Neuronal stem cell (in vitro differentiated cells): ENCODE data around the gene RALGPS1.

Experiments used
- DNase-seq: peaks from one replicate; pipeline ENCODE4 v3.0.0-alpha.2; 2013; ENCODE audit warnings: low spot score
- H2AFZ ChIP-seq: one replicate; pipeline ENCODE4 v1.6.1; 2013; ENCODE audit warnings: mild to moderate bottlenecking, low read length, inconsistent platforms
- H2AK5ac ChIP-seq: 2 replicates; pipeline ENCODE4 v1.6.1; 2013; ENCODE audit warnings: low read depth, mild to moderate bottlenecking, inconsistent platforms, low read length, moderate library complexity, mixed read lengths
- H2BK120ac ChIP-seq: 2 replicates; pipeline ENCODE4 v1.6.1; 2013; ENCODE audit warnings: low read depth, mild to moderate bottlenecking, inconsistent platforms, low read length, moderate library complexity, mixed read lengths
- H2BK12ac ChIP-seq: one replicate; pipeline ENCODE4 v1.6.1; 2013; ENCODE audit warnings: low read length, inconsistent platforms
- H2BK15ac ChIP-seq: 2 replicates; pipeline ENCODE4 v1.6.1; 2013; ENCODE audit warnings: mild to moderate bottlenecking, low read length, inconsistent platforms, mixed read lengths
- H2BK5ac ChIP-seq: one replicate; pipeline ENCODE4 v1.6.1; 2013; ENCODE audit warnings: inconsistent platforms, mild to moderate bottlenecking, low read length, moderate library complexity
- H3K14ac ChIP-seq: one replicate; pipeline ENCODE4 v1.6.1; 2013; ENCODE audit warnings: low read length, inconsistent platforms
- H3K18ac ChIP-seq: 2 replicates; pipeline ENCODE4 v1.6.1; 2013; ENCODE audit warnings: low read length, inconsistent platforms
- H3K23ac ChIP-seq: 2 replicates; pipeline ENCODE4 v1.6.1; 2013; ENCODE audit warnings: low read depth, mild to moderate bottlenecking, mixed read lengths, low read length, inconsistent platforms; ENCODE audit not compliant: poor library complexity
- H3K27ac ChIP-seq: replicated peaks from 3 replicates; pipeline ENCODE4 v1.5.1; 2013; ENCODE audit warnings: low read length, inconsistent platforms
- H3K27me3 ChIP-seq, 3 experiments: 2 replicates each; pipeline ENCODE4 v1.6.1; 2013; ENCODE audit warnings: low read length in 3 of 3, mild to moderate bottlenecking in 2 of 3, inconsistent platforms in 1 of 3, low read depth in 1 of 3, mixed read lengths in 1 of 3, moderate library complexity in 1 of 3; ENCODE audit not compliant: control insufficient read depth in 3 of 3, insufficient read depth in 3 of 3
- H3K36me3 ChIP-seq, 2 donors: replicated peaks in 1 of 2; 2 replicates each; pipeline ENCODE4 v1.6.1; 2013; ENCODE audit warnings: low read length in 2 of 2; ENCODE audit not compliant: control insufficient read depth in 2 of 2, insufficient read depth in 2 of 2
- H3K4ac ChIP-seq: 2 replicates; pipeline ENCODE4 v1.6.1; 2013; ENCODE audit warnings: inconsistent platforms, mild to moderate bottlenecking, low read length, moderate library complexity
- H3K4me1 ChIP-seq, 2 donors: 1 replicate in 1 of 2; 2 replicates in 1 of 2; pipeline ENCODE4 v1.6.1; 2013; ENCODE audit warnings: low read length in 2 of 2, low read depth in 1 of 2; ENCODE audit not compliant: control insufficient read depth in 2 of 2, insufficient read depth in 1 of 2
- H3K4me2 ChIP-seq: one replicate; pipeline ENCODE4 v1.6.1; 2013; ENCODE audit warnings: mild to moderate bottlenecking, low read length, inconsistent platforms; ENCODE audit not compliant: insufficient read depth, poor library complexity, severe bottlenecking
- H3K4me3 ChIP-seq, 2 donors: 2 replicates each; pipeline ENCODE4 v1.5.1; 2013; ENCODE audit warnings: low read length in 2 of 2, mild to moderate bottlenecking in 2 of 2, inconsistent platforms in 1 of 2, moderate library complexity in 1 of 2
- H3K79me1 ChIP-seq: one replicate; pipeline ENCODE4 v1.6.1; 2013; ENCODE audit warnings: low read depth, mild to moderate bottlenecking, inconsistent platforms, low read length, moderate library complexity
- H3K9ac ChIP-seq: one replicate; pipeline ENCODE4 v1.6.1; 2013; ENCODE audit warnings: mild to moderate bottlenecking, low read depth, low read length, inconsistent platforms; ENCODE audit not compliant: poor library complexity
- H3K9me3 ChIP-seq, 2 donors: replicated peaks in 1 of 2; 2 replicates each; pipeline versions ENCODE3 to v1.6.1; 2013; ENCODE audit warnings: low read length in 2 of 2, mild to moderate bottlenecking in 2 of 2, inconsistent platforms in 1 of 2, low read depth in 1 of 2, mixed read lengths in 1 of 2, moderate library complexity in 1 of 2; ENCODE audit not compliant: control insufficient read depth in 2 of 2, insufficient read depth in 1 of 2
- H4K8ac ChIP-seq: one replicate; pipeline ENCODE4 v1.6.1; 2013; ENCODE audit warnings: low read depth, mild to moderate bottlenecking, inconsistent platforms, low read length, moderate library complexity
- H4K91ac ChIP-seq: one replicate; pipeline ENCODE4 v1.6.1; 2013; ENCODE audit warnings: low read length, low read depth, mild to moderate bottlenecking, inconsistent platforms; ENCODE audit not compliant: poor library complexity
- WGBS, 2 donors: extraction: QIAGEN DNeasy Blood & Tissue Kit; methylation state at CpG; one replicate each; pipeline ENCODE4 v1.1.7; 2013; ENCODE audit warnings: missing lambda C conversion rate in 2 of 2, mixed read lengths in 1 of 2; ENCODE audit not compliant: insufficient read length in 2 of 2, insufficient replicate concordance in 1 of 2; ENCODE audit errors: extremely low coverage in 2 of 2; 5-methylcytosine and 5-hydroxymethylcytosine counted together

RALGPS1 gene

GRCh38 chr9:127153501-127153900 lies 238.9 kb downstream of the RALGPS1 start:
- no peak overlapping the region for H3K4me3 ChIP-seq
- no peak overlapping the region for H3K27ac ChIP-seq
- no peak overlapping the region for H3K9ac ChIP-seq
- no peak overlapping the region for H3K23ac ChIP-seq
- no peaks in the 10 kb centered on the region for H3K79me1 ChIP-seq
- no peak for DNase-seq
- no peak overlapping the region for H4K8ac ChIP-seq
- no peak overlapping the region for H3K14ac ChIP-seq
- H2BK5ac ChIP-seq: no peak overlapping the region
- no peaks in the 10 kb centered on the region for H3K27me3 ChIP-seq
- H2BK120ac ChIP-seq: no peak overlapping the region
- H2BK15ac ChIP-seq: no peak overlapping the region
- no CpG with 5 or more reads among the region's 4 CpGs for WGBS, 2 donors
- H3K4ac ChIP-seq: no peak overlapping the region
- no peak overlapping the region for H3K4me2 ChIP-seq
- no peak overlapping the region for H2AFZ ChIP-seq
- no peak overlapping the region for H2BK12ac ChIP-seq
- no peak overlapping the region for H2AK5ac ChIP-seq
- no peak overlapping the region for H4K91ac ChIP-seq
- no peaks in the 10 kb centered on the region for H3K9me3 ChIP-seq
- H3K36me3 ChIP-seq: no peaks in the 10 kb centered on the region
- H3K4me1 ChIP-seq: no peaks in the 10 kb centered on the region
- no peak overlapping the region for H3K18ac ChIP-seq

DNA sequence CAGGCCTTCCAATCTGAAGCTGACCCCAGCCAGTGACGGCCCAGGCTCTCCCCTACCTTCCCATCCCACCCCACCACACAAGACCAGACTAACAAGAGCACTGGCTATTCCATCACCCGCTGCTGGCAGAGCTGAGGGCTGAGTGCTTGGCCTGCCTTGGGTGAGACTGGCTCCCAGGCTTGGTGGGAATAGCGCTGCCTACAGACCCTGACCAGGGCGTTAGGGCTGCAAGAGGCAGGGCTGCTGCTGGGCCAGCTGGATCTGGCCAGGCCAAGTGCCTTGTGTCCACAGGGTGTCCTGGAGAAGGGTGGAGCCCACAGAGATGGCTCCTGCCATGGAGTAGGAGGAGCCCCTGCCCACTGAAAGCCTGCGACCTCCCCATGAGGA lies 239.4 kb downstream of the RALGPS1 start:
- no peak overlapping the region for H2BK12ac ChIP-seq
- no peak overlapping the region for H3K4ac ChIP-seq
- no peak overlapping the region for H3K4me2 ChIP-seq
- no peak overlapping the region for H4K91ac ChIP-seq
- no peaks in the 10 kb centered on the region for H3K9me3 ChIP-seq
- H2AFZ ChIP-seq: no peak overlapping the region
- no peak overlapping the region for H3K9ac ChIP-seq
- H3K23ac ChIP-seq: peak overlapping the region; percentile 20
- DNase-seq: no peak
- no peak overlapping the region for H3K4me3 ChIP-seq
- WGBS, 2 donors: no CpG with 5 or more reads among the region's 5 CpGs
- no peak overlapping the region for H4K8ac ChIP-seq
- peak overlapping the region; percentile 17 for H2AK5ac ChIP-seq
- peak overlapping the region; percentile 39 for H3K14ac ChIP-seq
- no peak overlapping the region for H2BK120ac ChIP-seq
- peak overlapping the region; percentile 11 for H3K18ac ChIP-seq
- H3K27me3 ChIP-seq: no peaks in the 10 kb centered on the region
- H3K4me1 ChIP-seq: peaks cover 1% of the 10 kb centered on the region in 2 donors
- H3K79me1 ChIP-seq: no peaks in the 10 kb centered on the region
- H2BK5ac ChIP-seq: no peak overlapping the region
- H3K36me3 ChIP-seq: no peaks in the 10 kb centered on the region
- no peak overlapping the region for H2BK15ac ChIP-seq
- H3K27ac ChIP-seq: no peak overlapping the region

GRCh38 chr9:127154390-127155191 lies 240.0 kb downstream of the RALGPS1 start:
- no CpG with 5 or more reads among the region's 13 CpGs for whole genome bisulfite sequencing, 2 donors
- Histone ChIP-seq H3K9ac (no peak overlapping the region), H2BK15ac (no peak overlapping the region), H3K4me1 (peaks cover 4 to 7% of the 10 kb centered on the region in 2 donors), H3K27me3 (no peaks in the 10 kb centered on the region), H3K14ac (no peak overlapping the region), H3K9me3 (no peaks in the 10 kb centered on the region), H2BK5ac (no peak overlapping the region), H2AFZ (no peak overlapping the region), H4K8ac (no peak overlapping the region), H3K36me3 (no peaks in the 10 kb centered on the region), H3K23ac (peak overlapping the region; percentile 20), H3K18ac (no peak overlapping the region), H3K27ac (no peak overlapping the region), H3K79me1 (no peaks in the 10 kb centered on the region), H2BK120ac (no peak overlapping the region), H3K4me3 (no peak overlapping the region), H2AK5ac (no peak overlapping the region), H2BK12ac (no peak overlapping the region), H3K4ac (no peak overlapping the region), H4K91ac (no peak overlapping the region), H3K4me2 (no peak overlapping the region)
- DNase-seq: no peak

DNA sequence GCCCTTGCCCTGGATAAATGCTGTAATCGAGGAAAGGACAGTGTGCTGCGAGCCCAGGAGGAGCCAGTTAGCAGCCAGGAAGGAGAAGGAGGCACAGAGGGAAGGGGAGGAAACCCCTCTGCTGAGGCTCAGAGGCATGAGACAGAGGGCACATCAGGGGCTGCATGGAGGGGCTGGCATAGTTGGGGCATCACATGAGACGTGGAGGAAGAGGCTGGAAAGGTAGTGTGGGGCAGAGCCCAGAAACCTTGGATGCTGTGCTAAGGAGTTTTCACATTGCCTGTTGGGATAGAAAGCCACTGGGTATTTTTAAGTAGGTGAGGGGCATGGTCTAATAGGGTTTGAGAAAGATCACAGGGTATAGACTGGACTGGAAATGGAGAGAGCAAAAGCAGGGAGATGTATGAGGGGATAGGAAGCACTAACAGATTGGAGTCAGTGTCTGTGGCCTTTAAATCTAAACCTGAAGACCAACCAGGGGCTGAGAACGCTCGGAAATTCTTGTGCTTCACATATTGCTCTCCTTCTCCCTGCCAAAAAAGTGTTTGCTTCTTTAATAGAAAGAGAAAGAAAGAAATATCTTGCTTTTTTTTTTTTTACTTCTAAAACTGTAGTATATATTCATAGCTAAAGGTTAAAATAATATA lies 240.9 kb downstream of the RALGPS1 start:
- H3K27me3 ChIP-seq: no peaks in the 10 kb centered on the region
- no peaks in the 10 kb centered on the region for H3K9me3 ChIP-seq
- no peak overlapping the region for H2BK120ac ChIP-seq
- no peak overlapping the region for H3K4ac ChIP-seq
- H3K14ac ChIP-seq: no peak overlapping the region
- H2BK5ac ChIP-seq: no peak overlapping the region
- no peak overlapping the region for H3K9ac ChIP-seq
- no peak overlapping the region for H4K91ac ChIP-seq
- peak overlapping the region; percentile 68 for H3K18ac ChIP-seq
- H3K27ac ChIP-seq: no peak overlapping the region
- H2BK15ac ChIP-seq: no peak overlapping the region
- WGBS, 2 donors: no CpG with 5 or more reads among the region's 5 CpGs
- no peak overlapping the region for H3K4me3 ChIP-seq
- H3K4me1 ChIP-seq: peaks cover 4 to 12% of the 10 kb centered on the region in 2 donors
- no peak overlapping the region for H2AFZ ChIP-seq
- H3K23ac ChIP-seq: no peak overlapping the region
- no peaks in the 10 kb centered on the region for H3K36me3 ChIP-seq
- no peak overlapping the region for H2AK5ac ChIP-seq
- H3K79me1 ChIP-seq: no peaks in the 10 kb centered on the region
- no peak overlapping the region for H4K8ac ChIP-seq
- H3K4me2 ChIP-seq: no peak overlapping the region
- no peak for DNase-seq
- H2BK12ac ChIP-seq: no peak overlapping the region
